ENCODE measurements around the gene SCG5. TPM values are rescaled to one million over a fixed set of nuclear protein-coding genes. Genes with fewer than 3 reads are reported as not detected.

Gene SCG5
- total RNA-seq, 1 experiment from 2014 or later: 0.36 TPM

- Histone ChIP-seq H3K9me3 (replicated peaks) (0 out of 2 replicates have a peak, but pooled peaks cover 2% of the 10 kb centered on the region), H3K27ac (no peak overlapping the region), H3K4me1 (no peaks in the 10 kb centered on the region; the same call in 1 of the 2 replicates), H3K36me3 (no peaks in the 10 kb centered on the region), H3K4me3 (no peak overlapping the region), H3K27me3 (no peaks in the 10 kb centered on the region)
- no peak for DNase-seq
Measured at GRCh38 chr15:32692286-32692685, 50.8 kb downstream of the SCG5 start.

DNA sequence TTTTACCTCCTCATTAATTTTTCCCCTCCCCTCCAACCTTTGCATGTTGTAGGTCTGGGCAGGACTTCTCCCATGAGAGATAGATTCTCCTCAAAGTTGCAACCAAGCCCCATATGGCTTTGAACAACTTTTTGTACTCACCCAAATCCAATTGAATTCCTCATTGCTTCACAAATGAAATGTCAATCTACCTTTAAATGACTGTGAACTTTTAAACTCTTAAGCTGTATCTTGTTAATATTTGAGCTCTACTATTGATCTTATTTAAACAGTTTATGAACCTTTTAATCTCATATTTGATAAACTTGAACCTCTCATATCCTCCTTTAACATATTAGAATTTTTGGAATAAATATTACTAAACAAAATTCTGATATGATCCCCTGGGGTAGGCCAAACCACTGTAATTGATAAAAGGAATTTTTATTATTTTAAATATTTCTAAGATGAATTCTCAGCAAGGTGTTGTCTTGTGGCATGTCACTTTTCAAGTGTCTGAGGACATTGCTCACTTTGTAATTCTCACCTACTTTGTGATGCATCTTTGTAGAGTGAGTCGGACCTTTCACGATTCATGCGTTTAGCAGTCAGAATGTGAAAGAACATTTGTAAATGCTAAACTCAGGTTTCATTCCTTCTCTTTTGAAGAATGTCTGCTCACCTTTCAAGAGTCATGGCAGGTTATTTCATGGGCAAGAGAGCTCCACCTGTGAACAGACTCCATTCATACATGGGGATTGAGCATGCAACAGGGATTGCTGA lies 52.9 kb downstream of the SCG5 start:
- Histone ChIP-seq H3K27me3 (no peaks in the 10 kb centered on the region), H3K36me3 (no peaks in the 10 kb centered on the region), H3K4me3 (no peak overlapping the region), H3K27ac (no peak overlapping the region), H3K4me1 (no peaks in the 10 kb centered on the region), H3K9me3 (replicated peaks) (0 out of 2 replicates have a peak, but pooled peaks cover 2% of the 10 kb centered on the region)
- no peak for DNase-seq

- Histone ChIP-seq H3K27me3 (no peaks in the 10 kb centered on the region), H3K27ac (no peak overlapping the region), H3K9me3 (replicated peaks) (no peaks in the 10 kb centered on the region), H3K36me3 (no peaks in the 10 kb centered on the region), H3K4me3 (no peak overlapping the region), H3K4me1 (no peaks in the 10 kb centered on the region)
- DNase-seq: no peak
Measured at GRCh38 chr15:32698773-32699390, 57.4 kb downstream of the SCG5 start.

GRCh38 chr15:32700501-32701150 lies 59.1 kb downstream of the SCG5 start:
- DNase-seq: no peak
- Histone ChIP-seq H3K27me3 (no peaks in the 10 kb centered on the region), H3K4me3 (no peak overlapping the region), H3K4me1 (no peaks in the 10 kb centered on the region), H3K36me3 (no peaks in the 10 kb centered on the region), H3K9me3 (replicated peaks) (no peaks in the 10 kb centered on the region), H3K27ac (no peak overlapping the region)

- Histone ChIP-seq H3K27ac (no peak overlapping the region), H3K9me3 (replicated peaks) (no peaks in the 10 kb centered on the region), H3K27me3 (no peaks in the 10 kb centered on the region), H3K4me1 (no peaks in the 10 kb centered on the region), H3K36me3 (no peaks in the 10 kb centered on the region), H3K4me3 (no peak overlapping the region)
- no peak for DNase-seq
Measured at GRCh38 chr15:32701863-32702262, 60.4 kb downstream of the SCG5 start.

GRCh38 chr15:32704395-32704981 lies 63.0 kb downstream of the SCG5 start:
- DNase-seq: no peak
- H3K4me3 ChIP-seq: no peak overlapping the region
- H3K36me3 ChIP-seq: no peaks in the 10 kb centered on the region
- H3K4me1 ChIP-seq: no peaks in the 10 kb centered on the region
- H3K27me3 ChIP-seq: no peaks in the 10 kb centered on the region
- no peaks in the 10 kb centered on the region for H3K9me3 ChIP-seq (replicated peaks)
- no peak overlapping the region for H3K27ac ChIP-seq

DNA sequence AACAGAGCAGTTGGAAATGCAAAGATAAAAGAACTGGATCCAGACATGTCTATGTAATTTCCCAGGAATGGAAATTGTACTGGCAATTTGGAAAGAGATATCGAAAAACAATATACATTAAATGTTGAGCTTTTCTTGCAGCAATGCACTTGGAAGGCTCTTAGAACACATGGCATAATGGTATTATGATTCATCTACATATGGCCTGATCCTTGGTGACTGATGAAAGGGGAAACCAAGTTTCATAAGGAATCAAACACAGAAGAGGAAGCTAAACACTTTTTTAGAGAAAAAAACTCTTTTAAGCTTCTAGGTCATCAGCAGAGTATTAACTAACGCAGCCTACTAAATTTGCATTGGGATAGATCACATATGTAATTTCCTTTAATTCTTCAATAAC lies 63.9 kb downstream of the SCG5 start:
- H3K4me1 ChIP-seq: no peaks in the 10 kb centered on the region
- no peaks in the 10 kb centered on the region for H3K27me3 ChIP-seq
- no peak for DNase-seq
- H3K36me3 ChIP-seq: no peaks in the 10 kb centered on the region
- H3K4me3 ChIP-seq: no peak overlapping the region
- no peaks in the 10 kb centered on the region for H3K9me3 ChIP-seq (replicated peaks)
- H3K27ac ChIP-seq: no peak overlapping the region

DNA sequence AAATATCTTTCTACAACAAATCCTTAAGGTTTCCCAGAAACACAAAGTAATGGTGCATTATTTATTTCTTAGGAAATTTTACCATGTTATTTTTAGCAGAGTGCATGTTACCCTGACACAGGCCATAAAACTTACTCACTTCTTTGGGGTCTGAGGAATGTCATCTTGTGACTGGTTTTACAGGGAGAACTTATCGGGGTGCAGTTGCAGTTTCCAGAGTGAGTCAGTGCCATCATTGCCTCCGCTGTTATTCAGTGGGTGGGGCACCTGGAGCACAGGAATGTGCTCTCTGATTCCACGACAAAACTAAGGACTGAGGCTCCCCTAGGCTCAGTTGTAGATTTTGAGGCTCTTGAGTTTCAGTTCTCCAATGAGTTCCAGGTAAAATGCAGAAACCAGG lies 65.2 kb downstream of the SCG5 start:
- H3K4me1 ChIP-seq: no peaks in the 10 kb centered on the region
- H3K36me3 ChIP-seq: no peaks in the 10 kb centered on the region
- no peak overlapping the region for H3K27ac ChIP-seq
- H3K27me3 ChIP-seq: no peaks in the 10 kb centered on the region
- H3K4me3 ChIP-seq: no peak overlapping the region
- no peaks in the 10 kb centered on the region for H3K9me3 ChIP-seq (replicated peaks)
- DNase-seq: no peak

GRCh38 chr15:32707436-32707835 lies 65.9 kb downstream of the SCG5 start:
- peak in 1 of 2 experiments; percentile 27 for DNase-seq
- no peaks in the 10 kb centered on the region for H3K9me3 ChIP-seq (replicated peaks)
- no peaks in the 10 kb centered on the region for H3K36me3 ChIP-seq
- no peaks in the 10 kb centered on the region for H3K27me3 ChIP-seq
- H3K4me1 ChIP-seq: no peaks in the 10 kb centered on the region
- no peak overlapping the region for H3K27ac ChIP-seq
- no peak overlapping the region for H3K4me3 ChIP-seq

GRCh38 chr15:32709295-32710033 lies 68.0 kb downstream of the SCG5 start:
- H3K27me3 ChIP-seq: no peaks in the 10 kb centered on the region
- no peak overlapping the region for H3K4me3 ChIP-seq
- no peaks in the 10 kb centered on the region for H3K4me1 ChIP-seq
- H3K36me3 ChIP-seq: no peaks in the 10 kb centered on the region
- no peaks in the 10 kb centered on the region for H3K9me3 ChIP-seq (replicated peaks)
- H3K27ac ChIP-seq: no peak overlapping the region
- no peak for DNase-seq

GRCh38 chr15:32715276-32715675 lies 73.8 kb downstream of the SCG5 start:
- H3K4me3 ChIP-seq: no peak overlapping the region
- no peak for DNase-seq
- H3K4me1 ChIP-seq: peaks cover 15% of the 10 kb centered on the region
- no peaks in the 10 kb centered on the region for H3K9me3 ChIP-seq (replicated peaks)
- H3K27ac ChIP-seq: no peak overlapping the region
- H3K36me3 ChIP-seq: no peaks in the 10 kb centered on the region
- no peaks in the 10 kb centered on the region for H3K27me3 ChIP-seq

- H3K4me3 ChIP-seq: peak overlapping the region; percentile 77
- no peaks in the 10 kb centered on the region for H3K9me3 ChIP-seq (replicated peaks)
- H3K4me1 ChIP-seq: peaks cover 15% of the 10 kb centered on the region
- H3K36me3 ChIP-seq: no peaks in the 10 kb centered on the region
- peak overlapping the region; percentile 97 for H3K27ac ChIP-seq
- peak in 1 of 2 experiments; percentile 23 for DNase-seq
- H3K27me3 ChIP-seq: no peaks in the 10 kb centered on the region
Measured at GRCh38 chr15:32716216-32716914, 74.9 kb downstream of the SCG5 start.

- Histone ChIP-seq H3K4me1 (peaks cover 15% of the 10 kb centered on the region), H3K27ac (peak overlapping the region; percentile 97)
- DNase-seq: peak in 1 of 2 experiments; percentile 45
Measured at GRCh38 chr15:32716915-32717425, 75.5 kb downstream of the SCG5 start.

More at GRCh38 chr15:32716915-32717425, 75.5 kb downstream of the SCG5 start:
- Histone ChIP-seq H3K9me3 (replicated peaks) (no peaks in the 10 kb centered on the region), H3K36me3 (no peaks in the 10 kb centered on the region), H3K27me3 (no peaks in the 10 kb centered on the region), H3K4me3 (peak overlapping the region; percentile 77)

Measured in SJCRH30 (cell line).